HepG2 (cell line): ENCODE results near the gene FIBIN. TPM values are rescaled to one million over a fixed set of nuclear protein-coding genes. Genes with fewer than 3 reads are reported as not detected.
"Not testable (repeated sequence)": the region's sequence is repeated elsewhere in the genome, so short reads cannot be mapped to it uniquely, and the experiment has no call there.

Source experiments
- ATAC-seq: fragments of 200-7000 bp; cut with Tn5 transposase; 3 replicates; pipeline ENCODE4 v1.9.1; 2020; ENCODE audit warnings: mild to moderate bottlenecking, moderate library complexity
- BruUV-seq: library from RNA; stranded (reverse); fragments of 400-500 nt; replicated peaks from 2 replicates; lab custom pipeline; 2021; lab: Mats Ljungman, UMichigan
- CTCF ChIA-PET: fragments of 300-600 bp; formaldehyde crosslinking; extraction: SDS; loops from one replicate; lab custom pipeline; 2021; ENCODE audit warnings: low total read pairs, inconsistent platforms, low intra/inter-chr PET ratio; lab: Yijun Ruan, JAX
- POLR2A ChIA-PET: fragments of 350-600 bp; sonication (Branson Sonifier 250); formaldehyde crosslinking; loops from one replicate; lab custom pipeline; 2020; ENCODE audit warnings: antibody characterized with exemption, inconsistent platforms; lab: Yijun Ruan, JAX
- DNase-seq: peaks from one replicate; pipeline ENCODE4 v3.0.0-alpha.2; 2015; ENCODE audit warnings: low spot score
- FAIRE-seq: peaks from 3 replicates; lab custom pipeline; 2011; peaks lifted over from hg19 to GRCh38; lab: Jason Lieb, UNC
- H2AFZ ChIP-seq: one replicate; pipeline ENCODE4 v1.6.1; 2011; ENCODE audit warnings: low read length, inconsistent platforms
- H3K27ac ChIP-seq: fragments of 300-600 bp; 3 replicates; pipeline ENCODE4 v1.8.0; 2011; ENCODE audit warnings: mixed run types, mild to moderate bottlenecking, mixed read lengths, low read length, inconsistent platforms; ENCODE audit not compliant: insufficient read depth; ENCODE audit errors: extremely low read length
- H3K27me3 ChIP-seq, 2 experiments: fragments of 200-600 bp in 1 of 2; 2 replicates in 1 of 2; 3 replicates in 1 of 2; pipeline versions ENCODE4 v1.6.0 to v1.8.0; 2011; ENCODE audit warnings: low read length in 2 of 2, mild to moderate bottlenecking in 2 of 2, moderate library complexity in 2 of 2, inconsistent platforms in 1 of 2; ENCODE audit not compliant: insufficient read depth in 2 of 2, control insufficient read depth in 1 of 2
- H3K36me3 ChIP-seq, 2 experiments: fragments of 200-600 bp in 1 of 2; replicated peaks in 1 of 2; 2 replicates in 1 of 2; 3 replicates in 1 of 2; pipeline versions ENCODE4 v1.5.1 to v1.8.0; 2011; ENCODE audit warnings: low read length in 2 of 2, inconsistent platforms in 1 of 2; ENCODE audit not compliant: insufficient read depth in 2 of 2, control insufficient read depth in 1 of 2
- H3K4me1 ChIP-seq: 2 replicates; pipeline ENCODE4 v1.5.1; 2012; ENCODE audit warnings: low read length, inconsistent platforms; ENCODE audit not compliant: insufficient read depth
- H3K4me2 ChIP-seq: 2 replicates; pipeline ENCODE4 v1.6.0; 2011; ENCODE audit warnings: low read depth, low read length, inconsistent platforms
- H3K4me3 ChIP-seq, 3 experiments: fragments of 200-600 bp in 1 of 3; sonication (generic), shearing (Covaris generic) in 1 of 3; replicated peaks in 1 of 3; 2 replicates each; pipeline ENCODE4 v1.5.1; 2011 to 2016; ENCODE audit warnings: low read length in 3 of 3, inconsistent platforms in 2 of 3, low read depth in 2 of 3, mild to moderate bottlenecking in 2 of 3, control low read depth in 1 of 3, mixed read lengths in 1 of 3; ENCODE audit not compliant: insufficient read depth in 1 of 3
- H3K79me2 ChIP-seq: one replicate; pipeline ENCODE4 v1.6.1; 2011; ENCODE audit warnings: low read length, inconsistent platforms; ENCODE audit not compliant: insufficient read depth
- H3K9ac ChIP-seq: 2 replicates; pipeline ENCODE4 v1.6.0; 2011; ENCODE audit warnings: mild to moderate bottlenecking, low read depth, low read length, inconsistent platforms; ENCODE audit not compliant: insufficient read depth
- H3K9me3 ChIP-seq: 2 replicates; pipeline ENCODE4 v1.5.1; 2012; ENCODE audit warnings: mild to moderate bottlenecking, low read length
- H4K20me1 ChIP-seq: 2 replicates; pipeline ENCODE4 v1.6.0; 2011; ENCODE audit warnings: inconsistent platforms, mild to moderate bottlenecking, low read length, moderate library complexity; ENCODE audit not compliant: insufficient read depth
- AFF4 ChIP-seq: sonication (generic); formaldehyde crosslinking; IDR thresholded peaks from 2 replicates; pipeline ENCODE4 v1.4.0; 2020; ENCODE audit warnings: missing genetic modification reagents
- ARHGAP35 ChIP-seq: sonication (generic); formaldehyde crosslinking; IDR thresholded peaks from 2 replicates; pipeline ENCODE4 v1.9.0; 2022; ENCODE audit warnings: mild to moderate bottlenecking, inconsistent platforms, moderate library complexity, missing genetic modification reagents, borderline replicate concordance
- ATF3 ChIP-seq: sonication (generic); formaldehyde crosslinking; IDR thresholded peaks from 2 replicates; pipeline ENCODE4 v1.4.0; 2020; ENCODE audit warnings: missing genetic modification reagents
- CREB1 ChIP-seq, 2 experiments: fragments of 450-650 bp in 1 of 2; IDR thresholded peaks; 2 replicates each; pipeline ENCODE4 v1.6.1; 2016 to 2017; ENCODE audit warnings: control low read depth in 1 of 2, mild to moderate bottlenecking in 1 of 2, missing compliant biosample characterization in 1 of 2, missing genetic modification characterization in 1 of 2
- GTF2F1 ChIP-seq: fragments of 150-350 bp; IDR thresholded peaks from 2 replicates; pipeline ENCODE4 v1.6.1; 2014; ENCODE audit warnings: low read length
- PHB2 ChIP-seq: fragments of 450-650 bp; IDR thresholded peaks from 2 replicates; pipeline ENCODE4 v1.6.1; 2018; ENCODE audit not compliant: partially characterized antibody
- POLR2AphosphoS2 ChIP-seq: IDR thresholded peaks from 2 replicates; pipeline ENCODE4 v1.6.1; 2011; ENCODE audit warnings: low read depth, low read length, improper control_type of control experiment
- RBM39 ChIP-seq: fragments of 200-400 bp; formaldehyde crosslinking; IDR thresholded peaks from one replicate; pipeline ENCODE4 v1.6.1; 2018; ENCODE audit warnings: antibody characterized with exemption, mild to moderate bottlenecking, low read depth, low read length; ENCODE audit not compliant: poor library complexity, severe bottlenecking
- SMYD3 ChIP-seq: sonication (generic); formaldehyde crosslinking; IDR thresholded peaks from 2 replicates; pipeline ENCODE4 v1.8.1; 2023; ENCODE audit warnings: mild to moderate bottlenecking, missing genetic modification reagents
- ZNF331 ChIP-seq: sonication (generic); formaldehyde crosslinking; IDR thresholded peaks from 2 replicates; pipeline ENCODE4 v1.4.0; 2020; ENCODE audit warnings: missing genetic modification reagents
- ZNF513 ChIP-seq: sonication (generic); formaldehyde crosslinking; conservative IDR thresholded peaks from 2 replicates; pipeline ENCODE4 v1.5.0; 2020; ENCODE audit warnings: missing genetic modification reagents
- ZNF615 ChIP-seq: sonication (generic); formaldehyde crosslinking; IDR thresholded peaks from 2 replicates; pipeline ENCODE4 v1.5.0; 2020; ENCODE audit warnings: mild to moderate bottlenecking, missing genetic modification reagents, borderline replicate concordance
- ZNF780A ChIP-seq: sonication (generic); formaldehyde crosslinking; IDR thresholded peaks from 2 replicates; pipeline ENCODE4 v1.8.0; 2022; ENCODE audit warnings: mild to moderate bottlenecking, missing genetic modification reagents, moderate library complexity
- whole genome bisulfite sequencing: methylation state at CpG from one replicate; pipeline ENCODE4 v1.1.6; 2017; ENCODE audit warnings: low lambda C conversion rate; 5-methylcytosine and 5-hydroxymethylcytosine counted together
- in situ Hi-C: cut with HindIII; loops from 2 replicates; pipeline ENCODE4 v1.10.0; 2017; ENCODE audit warnings: low pct_unique_long_range_greater_than_20kb; ENCODE audit not compliant: extremely low pct_ligation_motif_present
- intact Hi-C: fragments of 100-400 bp; cut with micrococcal nuclease; formaldehyde crosslinking; loops from one replicate; pipeline ENCODE4 v1.10.0; 2022; ENCODE audit not compliant: unreplicated experiment
- polyA plus RNA-seq, 8 experiments: library from polyadenylated mRNA; depleted of rRNA in 3 of 8; stranded (reverse) in 7 of 8; unstranded in 1 of 8; fragments of >200 nt; fragmentation: Illumina TruSeq in 4 of 8; extraction: Trizol in 4 of 8; gene quantifications; 2 replicates each; pipeline versions ENCODE4 v1.2.1 to v1.2.3, GENCODE V29; 2011 to 2016; ENCODE audit warnings: low read depth in 4 of 8, missing spikeins in 1 of 8, mixed read lengths in 1 of 8; ENCODE audit not compliant: insufficient read depth in 1 of 8
- total RNA-seq, 5 experiments: library from RNA; depleted of rRNA; stranded (reverse); fragments of >200 nt; fragmentation: Illumina TruSeq; extraction: Trizol; gene quantifications; 2 replicates each; pipeline ENCODE4 v1.2.3, GENCODE V29; 2016; ENCODE audit warnings: low read depth in 1 of 5

The FIBIN gene
- total and polyA plus RNA-seq, 2 of the 13 experiments (the other 11 are each of a cell fraction or from before 2014, with no cell fraction given), result not detected

- H3K27ac ChIP-seq, POLR2A ChIA-PET, H4K20me1 ChIP-seq, H3K79me2 ChIP-seq, H3K9ac ChIP-seq, CTCF ChIA-PET, FAIRE-seq, H3K4me2 ChIP-seq, intact Hi-C loops, H3K4me3 ChIP-seq, ATAC-seq, BruUV-seq, H3K27me3 ChIP-seq, H3K36me3 ChIP-seq, H2AFZ ChIP-seq, DNase-seq, in situ Hi-C loops, H3K4me1 ChIP-seq, H3K9me3 ChIP-seq: not testable (repeated sequence)
- 8% methylated on average over 4 of the region's 4 CpGs for WGBS
Observed at GRCh38 chr11:27001136-27001730, 7.3 kb downstream of the FIBIN start.

- WGBS, result 13% methylated on average over 3 of the region's 3 CpGs
- H3K27me3 ChIP-seq, result no peaks in the 10 kb centered on the region
- in situ Hi-C loops, result no loop called here
- ATAC-seq (no peak), FAIRE-seq (no peak), DNase-seq (no peak)
- intact Hi-C loops, result no loop called here
- BruUV-seq, result no TSS peak
- H3K9me3 ChIP-seq, result no peaks in the 10 kb centered on the region
- no peaks in the 10 kb centered on the region for H3K79me2 ChIP-seq
- H3K4me3 ChIP-seq, result no peak overlapping the region
- no peaks in the 10 kb centered on the region for H3K36me3 ChIP-seq
- no peak overlapping the region for H3K9ac ChIP-seq
- CTCF ChIA-PET, result no interaction called here
- H3K4me1 ChIP-seq, result no peaks in the 10 kb centered on the region
- POLR2A ChIA-PET, result no interaction called here
- no peak overlapping the region for H3K27ac ChIP-seq
- H3K4me2 ChIP-seq, result no peak overlapping the region
- H4K20me1 ChIP-seq, result no peaks in the 10 kb centered on the region
- no peak overlapping the region for H2AFZ ChIP-seq
- TF ChIP-seq ATF3, result no peak
- TF ChIP-seq ZNF780A, result no peak
- TF ChIP-seq ZNF513 (CRISPR knock-in tag), result no peak
- no peak for TF ChIP-seq CREB1 (IDR thresholded peaks at IDR 0.05)
- TF ChIP-seq CREB1 (CRISPR knock-in tag; IDR thresholded peaks at IDR 0.05), result no peak
- TF ChIP-seq ZNF331, result no peak
- no peak for TF ChIP-seq RBM39
- TF ChIP-seq ARHGAP35 (CRISPR knock-in tag), result no peak
- no peak for TF ChIP-seq ZNF615 (CRISPR knock-in tag)
- no peak for TF ChIP-seq SMYD3 (CRISPR knock-in tag)
- no peak for TF ChIP-seq POLR2AphosphoS2
- TF ChIP-seq AFF4 (CRISPR knock-in tag), result no peak
- TF ChIP-seq PHB2, result no peak
- TF ChIP-seq GTF2F1, result no peak
Observed at GRCh38 chr11:27002431-27002830, 8.5 kb downstream of the FIBIN start.
